ENCODE measurements around the gene LCT.
"Not testable (repeated sequence)": the region's sequence is repeated elsewhere in the genome, so short reads cannot be mapped to it uniquely, and the experiment has no call there.

Gene LCT

DNA sequence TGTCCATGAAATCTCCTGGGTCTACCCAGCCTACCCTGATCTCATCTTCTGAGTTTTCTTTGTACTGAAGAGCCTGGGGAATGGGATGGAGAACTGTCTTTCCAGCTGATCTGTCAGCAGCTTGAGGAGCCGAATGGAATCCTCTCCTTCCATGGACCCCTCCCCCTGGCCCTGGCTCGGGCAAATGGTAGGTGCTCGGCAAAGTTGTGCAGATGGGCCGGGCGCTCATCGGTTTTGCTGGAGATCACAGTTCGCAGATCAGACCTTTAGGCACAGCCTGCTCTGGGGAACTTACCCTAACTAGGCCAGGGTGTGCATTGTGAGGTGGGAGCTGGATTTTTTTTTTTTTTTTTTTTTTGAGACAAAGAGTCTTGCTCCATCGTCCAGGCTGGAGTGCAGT is 40.4 kb downstream of the LCT start:
- DNase-seq = no peak

DNA sequence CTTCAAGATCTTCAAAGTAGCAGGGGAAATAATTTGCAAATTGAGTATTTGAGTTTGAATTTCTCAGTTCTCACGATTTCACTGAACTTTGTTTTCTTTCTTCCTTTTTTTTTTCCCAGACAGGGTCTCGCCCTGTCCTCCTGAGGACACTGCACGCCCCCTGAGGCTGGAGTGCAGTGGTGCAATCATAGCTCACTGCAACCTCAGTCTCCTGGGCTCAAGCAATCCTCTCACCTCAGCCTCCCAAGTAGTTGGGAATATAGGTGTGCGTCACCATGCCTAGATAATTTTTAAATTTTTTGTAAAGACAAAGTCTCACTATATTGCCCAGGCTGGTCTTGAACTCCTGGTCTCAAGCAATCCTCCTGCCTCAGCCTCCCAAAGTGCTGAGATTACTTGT is 41.3 kb downstream of the LCT start:
- not testable (repeated sequence) for DNase-seq

DNA sequence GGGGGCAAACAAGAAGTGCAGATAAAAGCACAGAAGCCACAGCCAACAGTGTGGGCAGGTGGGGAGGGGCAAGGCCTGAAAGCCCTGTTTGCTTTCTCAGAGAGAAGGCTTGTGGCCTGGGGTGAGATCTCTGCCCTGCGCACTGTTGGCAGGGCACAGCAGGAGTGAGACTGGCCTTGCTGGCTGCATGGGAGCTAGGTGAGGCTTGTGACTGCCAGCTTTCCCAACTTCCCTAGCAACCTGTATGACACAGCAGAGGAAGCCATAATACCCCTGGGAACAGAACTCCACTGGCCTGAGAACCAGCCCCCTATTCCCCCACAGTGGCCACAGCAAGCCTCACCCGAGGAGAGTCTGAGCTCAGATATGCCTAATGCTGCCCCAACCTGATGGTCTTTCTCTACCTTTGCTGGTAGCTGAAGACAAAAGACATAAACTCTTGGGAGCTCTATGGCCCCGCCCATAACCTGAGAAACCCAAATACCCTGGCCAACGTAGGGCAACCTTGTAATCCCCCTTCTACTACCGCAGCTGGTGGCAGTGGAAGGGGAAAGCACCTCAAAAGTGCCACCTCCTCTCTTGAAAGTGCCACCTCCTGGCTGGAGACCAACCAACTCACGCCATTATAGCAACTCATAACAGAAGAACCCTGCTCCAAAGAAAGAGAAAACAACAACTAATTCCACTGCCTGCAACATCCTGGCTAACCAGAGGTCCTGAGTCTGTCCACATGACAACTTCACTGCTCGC is 44.4 kb downstream of the LCT start:
- DNase-seq = no peak

DNA sequence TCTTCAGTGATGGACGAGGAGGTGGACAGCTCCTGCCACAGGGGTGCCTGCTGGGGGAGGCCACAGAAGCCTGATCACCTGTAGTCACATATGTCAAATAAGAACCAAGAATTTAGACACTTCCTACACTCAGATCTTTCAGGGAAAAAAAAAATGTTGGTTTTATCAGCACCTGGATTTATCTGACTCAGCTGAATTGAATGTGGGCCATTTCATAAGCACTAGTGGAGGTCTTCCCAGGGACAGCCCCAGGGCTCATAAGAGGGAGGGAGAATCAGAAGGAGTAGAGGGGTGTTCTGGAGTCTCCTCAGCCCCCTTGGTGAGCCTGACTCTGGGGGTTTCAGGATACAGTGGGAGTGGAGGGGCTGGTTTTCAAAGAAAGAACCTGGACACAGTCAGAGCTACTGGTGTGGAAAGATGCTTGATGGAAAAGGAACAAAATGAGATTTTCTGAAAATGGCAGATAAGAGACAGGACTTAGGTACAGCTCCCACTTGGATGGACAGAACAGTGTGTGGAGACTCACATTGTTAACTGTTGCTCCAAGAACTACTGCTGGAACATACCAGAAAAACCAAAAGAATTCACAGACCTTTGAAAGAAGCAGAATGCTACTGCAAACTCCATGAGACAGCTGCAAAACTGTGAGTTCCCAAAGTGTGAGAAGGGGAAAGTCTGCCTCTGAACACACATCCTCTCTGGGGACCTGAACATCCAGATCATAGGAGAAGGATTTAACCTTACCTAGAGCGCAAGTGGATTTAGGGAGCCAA is 45.4 kb downstream of the LCT start:
- no peak for DNase-seq

DNA sequence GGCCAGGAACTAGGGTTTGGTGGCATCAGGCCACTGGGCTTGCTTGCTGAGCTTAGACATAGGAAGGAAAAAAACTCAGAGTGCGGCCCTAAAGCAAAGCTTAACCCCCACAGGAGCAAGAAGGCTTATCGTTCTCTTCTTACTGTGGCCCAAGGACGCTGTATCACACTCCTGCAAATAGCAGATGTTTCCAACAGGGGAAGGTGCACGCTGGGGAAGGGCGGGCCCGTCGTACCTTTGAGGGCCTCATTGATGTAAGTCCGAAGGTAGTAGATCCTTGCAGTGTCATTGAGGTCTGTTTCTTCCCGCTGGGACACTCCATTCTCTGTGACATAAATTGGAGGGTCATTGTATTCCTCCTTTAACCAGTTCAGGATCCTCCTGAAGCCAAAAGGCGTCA is 46.6 kb downstream of the LCT start:
- no peak for DNase-seq

DNA sequence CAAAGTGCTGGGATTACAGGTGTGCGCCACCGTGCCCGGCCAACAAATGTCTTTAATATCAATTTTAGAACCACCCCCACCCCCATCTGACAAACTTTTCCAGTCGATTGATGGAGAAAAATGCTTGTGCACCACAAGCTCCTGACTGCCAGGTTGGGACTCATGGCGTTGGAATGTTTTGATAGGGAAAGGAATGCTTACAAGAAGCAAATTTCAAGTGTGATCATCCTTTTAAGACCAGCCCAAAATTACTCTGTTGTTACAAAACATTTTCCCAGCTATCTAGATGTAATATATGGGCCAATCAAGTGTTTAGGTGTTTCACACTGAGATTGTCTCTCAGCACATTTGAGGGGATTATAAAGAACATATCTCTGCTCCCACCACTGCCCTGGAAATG is 50.2 kb downstream of the LCT start:
- no peak for DNase-seq

DNA sequence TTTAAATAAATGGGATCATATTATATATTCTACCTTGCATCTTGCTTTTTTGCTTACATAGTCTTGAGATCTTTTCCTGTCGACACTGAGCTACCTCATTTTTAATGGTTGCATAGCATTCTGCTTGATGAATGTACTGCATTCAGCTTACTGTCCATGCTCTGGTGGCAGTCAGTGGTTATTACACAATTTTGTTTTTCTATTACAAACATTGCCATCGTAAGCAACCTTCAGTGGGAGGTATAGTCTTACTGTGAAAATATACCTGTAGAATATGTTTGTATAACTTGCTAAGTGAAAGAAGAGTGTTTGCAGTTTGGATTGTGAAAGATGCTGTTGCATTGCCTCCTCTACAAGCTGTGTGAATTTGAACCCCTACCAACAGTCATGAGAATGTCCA is 52.0 kb downstream of the LCT start:
- no peak for DNase-seq

DNA sequence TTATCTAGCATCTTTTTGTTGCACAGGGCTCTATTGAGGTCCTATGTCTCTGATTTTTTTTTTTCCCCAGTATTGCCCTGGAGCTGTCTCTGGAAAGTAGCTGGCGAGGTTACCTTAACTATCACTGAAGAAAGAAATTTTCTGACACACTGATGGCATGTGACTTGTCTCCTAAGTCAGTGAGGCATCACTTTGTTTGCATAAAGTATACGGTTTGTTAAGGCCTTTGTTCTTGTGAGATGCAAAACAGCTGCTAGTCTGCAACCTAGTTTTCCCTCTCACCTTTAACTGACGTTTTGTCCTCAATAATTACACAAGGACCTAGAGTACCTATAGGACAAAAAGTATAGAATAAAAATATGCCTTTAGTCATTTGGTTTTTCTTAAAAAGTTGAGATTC is 53.5 kb downstream of the LCT start:
- DNase-seq = no peak

DNA sequence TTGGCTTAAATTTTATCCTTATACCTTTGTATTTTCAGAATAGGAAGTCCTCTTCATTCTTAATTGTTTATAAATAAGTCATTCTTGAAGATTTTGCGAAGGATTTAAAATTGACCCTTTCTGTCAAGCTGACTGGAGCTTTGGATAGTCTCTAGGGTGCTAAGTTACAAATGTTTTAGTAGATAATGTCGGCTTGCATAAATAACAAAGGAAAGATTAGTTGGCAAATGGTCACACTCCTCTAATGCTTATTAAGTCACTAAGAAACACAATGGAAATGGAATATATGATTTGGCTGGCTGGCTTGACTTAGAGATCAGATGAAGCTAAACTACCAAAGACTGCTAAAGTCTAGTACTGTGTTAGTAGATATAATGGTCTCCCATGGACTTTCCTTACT is 54.8 kb downstream of the LCT start:
- DNase-seq = no peak

DNA sequence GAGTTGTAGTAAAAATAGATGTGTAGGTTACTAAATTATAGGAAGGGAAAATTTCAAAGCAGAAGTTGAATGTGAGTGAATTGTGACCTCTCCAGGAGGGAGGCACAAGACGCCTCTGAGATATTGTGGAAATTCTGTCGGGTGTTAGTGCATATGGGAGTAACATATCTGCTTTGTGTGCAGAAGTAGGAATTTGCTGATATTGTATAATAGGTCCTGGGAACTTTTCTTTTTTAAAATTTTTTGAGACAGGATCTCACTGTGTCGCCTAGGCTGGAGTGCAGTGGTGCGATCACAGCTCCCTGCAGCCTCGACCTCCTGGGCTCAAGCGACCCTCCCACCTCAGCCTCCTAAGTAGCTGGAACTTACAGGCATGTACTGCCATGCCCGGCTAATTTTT is 60.6 kb downstream of the LCT start:
- DNase-seq = no peak

DNA sequence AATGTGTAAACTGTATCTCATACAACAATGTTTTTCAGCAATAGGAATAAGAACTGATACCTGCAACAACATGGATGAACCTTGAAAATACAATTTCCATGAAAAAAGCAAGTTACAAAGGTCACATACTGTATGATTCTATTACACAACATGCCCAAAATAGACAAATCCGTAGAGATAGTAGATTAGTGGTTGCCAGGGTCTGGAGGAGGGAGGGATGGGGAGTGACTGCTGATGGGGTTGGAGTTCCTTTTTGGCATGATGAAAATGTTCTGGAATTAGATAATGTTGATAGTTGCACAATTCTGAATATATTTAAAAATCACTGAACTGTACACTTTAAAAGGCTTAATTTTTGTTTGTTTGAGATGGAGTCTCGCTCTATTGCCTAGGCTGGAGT is 61.6 kb downstream of the LCT start:
- DNase-seq = no peak

DNA sequence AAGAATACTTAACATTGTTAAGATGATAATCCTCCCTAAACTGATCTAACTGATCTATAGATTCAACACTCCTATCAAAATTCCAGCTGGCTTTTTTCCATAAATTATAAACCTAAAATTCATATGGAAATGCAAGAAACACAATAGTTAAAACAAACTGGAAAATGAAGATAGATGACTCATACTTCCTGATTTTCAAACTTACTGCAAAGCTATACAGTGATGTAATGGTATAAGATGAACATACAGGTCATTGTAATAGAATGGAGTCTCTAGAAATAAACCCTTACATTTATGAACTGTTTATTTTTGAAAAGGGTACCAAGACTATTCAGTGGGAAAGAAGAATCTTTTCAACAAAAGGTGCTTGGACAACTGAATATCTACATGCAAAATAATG is 63.1 kb downstream of the LCT start:
- no peak for DNase-seq

DNA sequence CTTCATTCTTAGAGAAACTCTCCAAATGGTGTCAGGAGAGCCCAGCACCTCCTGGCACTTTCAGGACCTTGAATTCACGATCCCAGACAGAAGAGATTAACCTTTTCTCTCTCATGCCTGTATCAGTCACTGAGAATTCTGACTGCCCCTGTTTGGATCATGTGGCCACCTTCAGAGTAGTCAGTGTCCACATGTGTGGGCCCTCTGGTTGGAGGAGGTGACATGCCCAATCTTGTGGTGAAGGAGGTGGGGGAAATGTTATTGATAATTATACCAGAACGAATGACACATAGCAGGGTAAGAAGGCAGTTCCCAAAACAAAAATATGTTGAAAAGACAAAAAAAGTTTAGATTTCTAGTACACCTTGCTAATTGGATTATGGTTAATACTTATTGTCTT is 63.7 kb downstream of the LCT start:
- DNase-seq = no peak

DNA sequence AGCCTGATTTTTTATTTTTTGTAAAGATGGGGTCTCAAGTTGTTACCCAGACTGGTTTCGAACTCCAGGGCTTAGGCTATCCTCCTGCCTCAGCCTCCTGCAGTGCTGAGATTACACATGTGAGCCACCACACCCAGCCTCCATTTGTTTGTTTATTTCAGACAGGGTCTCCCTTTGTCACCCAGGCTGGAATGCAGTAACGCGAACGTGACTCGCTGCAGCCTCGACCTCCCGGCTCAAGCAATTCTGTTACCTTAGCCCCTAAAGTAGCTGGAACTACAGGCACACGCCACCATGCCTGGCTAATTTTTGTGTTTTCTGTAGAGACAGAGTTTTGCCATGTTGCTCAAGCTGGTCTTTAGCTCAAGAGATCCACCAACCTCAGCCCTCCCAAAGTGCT is 68.1 kb downstream of the LCT start:
- no peak for DNase-seq

DNA sequence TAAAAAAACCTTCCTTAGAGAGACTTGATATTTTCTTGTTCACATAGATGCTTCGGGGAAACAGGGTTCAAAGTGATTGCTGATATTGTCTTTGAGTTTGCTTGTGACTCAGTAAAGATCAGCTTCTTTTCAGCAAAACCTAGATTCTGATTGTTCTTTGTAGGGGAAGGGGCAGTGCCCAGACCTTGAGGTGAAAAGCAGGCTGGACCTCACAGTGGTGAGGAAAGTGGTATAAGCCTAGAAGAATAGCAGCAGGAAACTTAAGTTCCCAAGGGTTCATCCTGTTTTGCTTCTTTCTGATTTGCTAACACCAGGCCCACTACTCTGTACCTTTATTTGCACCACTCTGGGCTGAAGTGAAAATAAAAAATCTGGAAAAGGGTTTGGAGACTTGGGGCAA is 74.5 kb downstream of the LCT start:
- DNase-seq = no peak

DNA sequence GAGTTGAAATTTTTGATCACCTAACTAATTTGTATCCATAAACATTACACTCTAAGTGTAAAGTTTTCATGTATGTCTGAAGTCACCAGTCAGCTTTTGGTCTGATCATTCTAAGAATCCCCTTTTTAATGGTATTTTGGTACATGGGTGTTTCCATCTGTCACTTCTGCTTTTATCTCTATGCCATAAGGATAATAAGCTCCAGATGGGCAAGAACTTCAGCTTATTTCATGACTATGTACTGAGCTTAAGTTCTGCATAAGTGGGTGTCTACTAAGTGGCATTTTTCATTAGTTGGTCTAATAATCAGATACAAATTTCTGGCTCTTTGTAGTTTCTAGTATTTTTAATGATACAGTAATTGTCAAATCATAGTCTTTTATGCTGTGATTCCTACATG is 75.0 kb downstream of the LCT start:
- no peak for DNase-seq

DNA sequence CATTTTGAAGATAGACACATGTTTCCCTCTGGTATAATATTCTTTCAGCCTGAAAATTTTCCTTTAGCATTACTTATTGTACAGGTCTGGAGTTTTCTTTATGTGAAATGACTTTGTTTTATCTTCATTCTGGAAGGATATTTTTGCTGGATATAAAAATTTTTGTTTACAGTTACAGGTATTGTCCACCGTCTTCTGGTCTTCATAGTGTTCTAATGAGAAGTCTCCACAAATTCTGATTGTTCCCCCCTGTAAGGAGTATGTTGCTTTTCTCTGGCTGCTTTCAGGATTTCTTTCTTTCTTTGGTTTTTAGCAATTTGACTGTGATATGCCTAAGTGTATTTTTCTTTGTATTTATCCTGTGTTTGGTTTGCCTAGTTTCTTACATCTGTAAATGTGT is 80.3 kb downstream of the LCT start:
- no peak for DNase-seq

DNA sequence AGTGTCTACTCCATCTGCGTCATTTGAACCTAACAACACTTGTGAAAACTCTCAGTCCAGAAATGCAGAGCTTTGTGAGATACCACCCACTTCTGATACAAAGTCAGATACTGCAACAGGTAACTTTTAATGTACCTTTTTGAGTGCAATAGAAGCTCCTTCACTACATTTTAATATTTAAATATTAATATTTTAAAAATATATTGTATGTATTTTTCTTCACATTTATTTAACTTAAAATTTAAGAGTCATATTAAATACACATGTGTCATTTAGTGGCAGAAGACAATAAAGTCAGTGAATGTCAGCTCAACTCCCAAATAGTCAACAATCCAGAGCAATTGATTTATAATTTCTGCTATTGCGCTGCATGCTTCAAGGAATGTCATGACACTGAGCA is 81.4 kb downstream of the LCT start:
- no peak for DNase-seq

DNA sequence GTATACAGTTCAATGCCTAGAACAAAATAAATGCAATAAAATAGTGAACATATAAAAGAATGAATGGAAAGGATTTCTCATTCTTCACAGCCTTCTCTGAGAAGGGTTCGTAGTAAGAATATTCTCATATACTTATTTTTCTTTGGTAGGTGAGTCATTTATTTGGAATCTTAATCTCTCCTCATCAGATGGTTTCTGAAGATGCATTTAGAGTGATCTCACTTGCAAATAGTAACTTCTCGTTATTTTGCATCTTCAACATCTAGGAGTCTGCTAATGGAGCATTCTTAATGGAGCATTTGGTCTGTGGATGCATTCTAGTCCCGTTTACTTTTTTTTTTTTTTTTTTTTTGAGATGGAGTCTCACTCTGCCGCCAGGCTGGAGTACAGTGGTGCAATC is 91.4 kb downstream of the LCT start:
- DNase-seq = no peak

DNA sequence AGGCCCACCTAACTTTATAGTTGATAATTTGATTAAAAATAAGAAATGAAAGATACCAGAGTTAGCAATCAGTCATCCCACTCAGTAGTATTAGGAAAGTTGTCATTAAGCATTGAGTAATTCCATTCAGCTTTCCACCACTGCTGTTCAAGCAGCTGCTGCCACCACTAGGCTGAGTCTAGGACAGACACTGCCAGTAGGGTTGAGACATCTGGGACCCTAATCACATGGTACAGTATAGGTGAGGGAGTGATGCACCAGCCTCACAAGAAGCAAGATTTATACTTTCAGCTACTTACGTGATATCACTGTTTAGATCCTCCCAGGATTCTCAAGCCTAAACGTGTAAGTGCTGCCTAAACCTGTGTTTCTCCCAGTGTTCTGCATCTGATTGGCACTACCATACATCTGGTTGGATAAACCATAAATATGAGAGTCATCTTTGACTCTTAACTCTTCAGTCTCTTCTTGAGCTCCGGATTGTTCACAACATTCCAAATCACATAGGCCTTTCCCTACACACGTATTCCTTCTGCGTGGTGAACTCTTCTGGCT is 92.1 kb downstream of the LCT start:
- DNase-seq = no peak

DNA sequence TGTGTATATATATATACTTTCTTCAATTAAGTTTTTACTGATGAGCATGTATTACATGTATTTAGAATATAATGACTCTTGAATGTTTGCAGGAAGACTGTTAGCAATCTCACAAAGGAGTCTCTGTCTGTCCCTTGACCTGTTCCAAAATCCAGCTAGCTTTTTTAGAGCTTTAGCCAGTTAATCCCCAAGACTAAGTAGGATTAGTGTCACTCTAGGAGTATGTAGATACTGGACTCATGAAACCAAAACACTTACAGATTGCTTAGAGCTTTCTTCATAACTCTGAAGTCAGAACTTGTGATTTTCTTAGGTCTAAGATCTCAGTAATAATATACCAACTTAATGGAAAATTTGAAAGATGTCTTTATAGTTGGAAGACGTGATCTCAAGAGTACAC is 93.1 kb downstream of the LCT start:
- no peak for DNase-seq

DNA sequence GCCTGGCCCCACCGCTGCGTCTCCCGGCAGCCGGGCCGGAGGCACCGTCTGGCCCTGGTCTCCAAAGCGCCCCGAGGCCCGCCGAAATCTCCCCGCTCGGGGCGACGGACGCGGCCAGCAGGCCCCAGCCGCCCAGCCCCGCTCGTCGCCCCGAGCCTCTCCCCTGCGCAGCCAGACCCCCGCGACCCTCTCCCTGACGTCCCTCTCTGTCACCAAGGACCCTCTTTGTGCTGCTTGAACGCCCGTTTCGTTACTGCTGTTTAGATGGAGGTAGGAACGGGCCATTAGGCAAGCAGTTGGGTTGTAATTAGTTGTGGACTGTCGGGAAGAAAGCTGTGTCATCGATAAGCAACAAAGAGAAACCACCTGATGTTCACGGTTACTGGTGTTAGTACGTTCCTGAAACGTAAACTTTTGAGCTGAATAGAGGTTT is 94.6 kb downstream of the LCT start:
- DNase-seq = peak; percentile 37

DNA sequence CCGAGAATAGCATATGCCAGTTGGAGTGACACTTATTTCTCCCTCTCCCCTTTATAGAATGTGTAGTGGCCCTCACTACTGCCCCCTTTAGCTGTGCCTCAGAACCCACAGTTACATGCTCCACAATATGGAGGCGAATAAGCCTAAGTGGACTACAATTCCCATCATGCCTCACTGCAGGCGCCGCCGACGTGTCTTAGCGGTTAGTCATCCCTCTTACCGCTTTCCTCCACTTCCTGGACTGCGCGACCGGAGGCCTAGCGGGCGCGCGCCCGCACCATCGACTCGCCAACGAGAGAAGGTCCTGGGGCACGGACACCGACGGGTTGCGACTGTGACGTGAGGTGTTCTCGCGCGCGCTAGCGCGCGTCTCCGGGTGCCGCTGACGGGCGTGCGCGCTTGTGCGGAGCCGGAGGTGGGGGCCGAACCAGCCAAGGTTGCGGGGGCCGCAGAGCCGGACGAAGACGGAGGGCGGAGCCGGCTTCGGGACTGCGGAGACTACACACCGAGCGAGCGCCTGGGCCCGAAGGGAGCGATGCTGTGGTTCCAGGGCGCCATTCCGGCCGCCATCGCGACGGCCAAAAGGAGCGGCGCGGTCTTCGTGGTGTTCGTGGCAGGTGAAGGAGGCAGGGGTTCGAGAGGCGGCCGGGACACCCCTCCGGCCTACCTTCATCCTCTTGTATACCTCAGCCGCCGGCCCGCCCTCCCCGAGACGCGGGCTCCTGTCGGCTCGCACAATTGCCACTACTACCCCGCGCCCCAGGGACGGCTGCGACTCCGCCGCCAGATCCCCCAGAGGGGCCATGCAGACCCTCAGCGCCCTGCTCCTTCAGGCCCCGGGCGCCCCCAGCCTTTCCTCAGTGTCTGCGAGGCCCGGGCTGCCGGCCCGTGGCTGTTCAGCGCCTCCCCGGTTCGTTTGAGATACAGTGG is 95.3 kb downstream of the LCT start, which contains the start of gene UBXN4:
UBXN4 (plus strand) TSS at position 461 of the 930 bp plus-strand sequence; CDS start at position 536, 75 bp downstream.
- DNase-seq = peak; percentile 98

Data from GDM1 (cell line).